Measurements from ENCODE around the gene LRGUK.

GRCh38 chr7:134211817-134212216, 84.7 kb downstream of the LRGUK start:
- TF ChIP-seq POLR2AphosphoS5 (IDR thresholded peaks at IDR 0.05; ENCODE audit: low read depth, low read length) (no peak), ZNF274 (IDR thresholded peaks at IDR 0.05; ENCODE audit: low read depth, low read length) (no peak), REST (IDR thresholded peaks at IDR 0.05; ENCODE audit: low read depth) (no peak), POLR2A (IDR thresholded peaks at IDR 0.05; ENCODE audit: borderline replicate concordance, extremely low read depth, insufficient read depth, insufficient read length) (no peak), EZH2 (IDR thresholded peaks at IDR 0.05) (no peak), CTCF (IDR thresholded peaks at IDR 0.05 in 2 of 3, conservative IDR thresholded peaks at IDR 0.05 in 1 of 3; ENCODE audit: borderline replicate concordance in 1 of 3, insufficient read depth in 1 of 3, low read depth in 2 of 3, low read length in 2 of 3) (no peak), YY1 (IDR thresholded peaks at IDR 0.05; ENCODE audit: extremely low read depth, insufficient replicate concordance, low read depth, low read length) (no peak), ZFX (IDR thresholded peaks at IDR 0.05) (no peak), SP1 (IDR thresholded peaks at IDR 0.05; ENCODE audit: low read depth) (no peak), SRF (IDR thresholded peaks at IDR 0.05; ENCODE audit: low read depth) (no peak)

Data from HCT116 (cell line).